ENCODE results near the gene PCSK1. TPM values are rescaled to one million over a fixed set of nuclear protein-coding genes. Genes with fewer than 3 reads are reported as not detected.
"Not testable (repeated sequence)": the region's sequence is repeated elsewhere in the genome, so short reads cannot be mapped to it uniquely, and the experiment has no call there.

Gene PCSK1
- total RNA-seq, 1 experiment from 2014 or later, result not detected

GRCh38 chr5:96407436-96407835 lies 25.6 kb downstream of the PCSK1 start:
- DNase-seq, result no peak
- no peak overlapping the region for H3K27ac ChIP-seq
- no peaks in the 10 kb centered on the region for H3K36me3 ChIP-seq
- H3K4me1 ChIP-seq, result no peaks in the 10 kb centered on the region; the same call in 1 of the 2 replicates
- H3K4me3 ChIP-seq, result no peak overlapping the region
- H3K9me3 ChIP-seq (replicated peaks), result no peaks in the 10 kb centered on the region
- H3K27me3 ChIP-seq, result 0 out of 2 replicates have a peak, but pooled peaks cover 2% of the 10 kb centered on the region

DNA sequence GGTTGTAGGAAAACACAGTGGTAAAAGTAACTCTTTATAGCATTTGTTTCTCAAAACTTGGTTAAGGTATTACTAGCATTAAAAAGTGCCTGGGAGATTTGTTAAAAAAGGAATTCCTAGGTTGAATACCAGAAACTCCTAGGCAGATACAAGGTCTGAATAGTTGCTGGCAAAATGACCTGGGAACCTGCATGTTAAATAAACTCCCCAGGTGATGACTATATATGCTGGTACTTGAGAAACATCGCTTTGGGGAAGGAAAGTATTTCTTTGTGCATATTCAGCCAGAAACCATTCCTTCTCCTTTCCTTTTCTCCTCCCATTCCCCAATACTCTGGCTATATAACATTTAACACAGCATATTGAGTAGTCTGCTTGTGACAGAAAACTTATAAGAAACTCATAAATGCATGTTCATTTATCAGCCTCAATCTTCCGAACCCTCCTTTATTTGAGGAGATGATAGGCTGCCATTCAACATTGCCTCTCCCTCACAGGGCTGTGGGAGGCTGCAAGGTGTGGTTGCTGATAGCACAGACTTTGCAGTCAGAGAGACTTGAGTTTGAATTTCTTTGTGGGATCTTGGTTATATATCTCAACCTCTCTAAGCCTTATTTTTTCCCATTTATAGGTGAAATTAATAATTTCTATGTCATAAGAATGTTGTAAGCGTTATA lies 28.7 kb downstream of the PCSK1 start:
- Histone ChIP-seq H3K36me3 (no peaks in the 10 kb centered on the region), H3K4me1 (no peaks in the 10 kb centered on the region; the same call in 1 of the 2 replicates), H3K27me3 (no peaks in the 10 kb centered on the region; the same call in 1 of the 2 replicates), H3K27ac (no peak overlapping the region), H3K4me3 (no peak overlapping the region), H3K9me3 (replicated peaks) (no peaks in the 10 kb centered on the region)
- DNase-seq, result no peak

GRCh38 chr5:96402500-96402899 lies 30.5 kb downstream of the PCSK1 start:
- Histone ChIP-seq H3K9me3 (replicated peaks) (no peaks in the 10 kb centered on the region), H3K4me3 (no peak overlapping the region), H3K36me3 (no peaks in the 10 kb centered on the region), H3K27me3 (no peaks in the 10 kb centered on the region; the same call in 1 of the 2 replicates), H3K4me1 (no peaks in the 10 kb centered on the region; the same call in 1 of the 2 replicates), H3K27ac (no peak overlapping the region)
- DNase-seq, result no peak

DNA sequence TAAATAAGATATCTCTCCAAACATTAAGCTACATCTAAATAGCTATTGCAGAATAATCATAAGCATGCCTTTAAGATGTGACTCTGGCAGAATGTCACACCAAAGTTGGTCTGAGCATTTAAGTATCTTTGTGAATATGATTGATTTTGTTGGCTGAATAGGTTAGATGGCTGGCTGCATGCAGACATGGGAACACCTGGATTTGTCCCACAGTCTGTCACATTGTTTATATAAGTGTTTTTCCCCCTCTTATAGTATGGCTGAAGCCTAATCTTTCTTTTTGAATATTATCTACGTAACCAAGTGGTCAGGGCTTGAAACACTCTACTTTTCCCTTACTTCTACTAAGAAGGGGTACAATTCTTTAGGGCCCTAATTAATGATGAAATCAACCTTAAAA lies 36.2 kb downstream of the PCSK1 start:
- no peaks in the 10 kb centered on the region; the same call in 1 of the 2 replicates for H3K36me3 ChIP-seq
- H3K4me3 ChIP-seq, result no peak overlapping the region
- no peaks in the 10 kb centered on the region for H3K4me1 ChIP-seq
- no peak for DNase-seq
- no peaks in the 10 kb centered on the region for H3K9me3 ChIP-seq (replicated peaks)
- H3K27ac ChIP-seq, result no peak overlapping the region
- H3K27me3 ChIP-seq, result no peaks in the 10 kb centered on the region; the same call in 1 of the 2 replicates

- H3K4me3 ChIP-seq; H3K27ac ChIP-seq; H3K9me3 ChIP-seq (replicated peaks); H3K4me1 ChIP-seq; H3K27me3 ChIP-seq; H3K36me3 ChIP-seq; DNase-seq: not testable (repeated sequence)
These were observed 37.8 kb downstream of the PCSK1 start for GRCh38 chr5:96395295-96395694.

- no peaks in the 10 kb centered on the region; the same call in 1 of the 2 replicates for H3K36me3 ChIP-seq
- no peaks in the 10 kb centered on the region for H3K27me3 ChIP-seq
- no peaks in the 10 kb centered on the region for H3K4me1 ChIP-seq
- H3K9me3 ChIP-seq (replicated peaks), result no peaks in the 10 kb centered on the region
- DNase-seq, result no peak
- no peak overlapping the region for H3K27ac ChIP-seq
- H3K4me3 ChIP-seq, result no peak overlapping the region
These were observed 41.1 kb downstream of the PCSK1 start for GRCh38 chr5:96391921-96392320.

DNA sequence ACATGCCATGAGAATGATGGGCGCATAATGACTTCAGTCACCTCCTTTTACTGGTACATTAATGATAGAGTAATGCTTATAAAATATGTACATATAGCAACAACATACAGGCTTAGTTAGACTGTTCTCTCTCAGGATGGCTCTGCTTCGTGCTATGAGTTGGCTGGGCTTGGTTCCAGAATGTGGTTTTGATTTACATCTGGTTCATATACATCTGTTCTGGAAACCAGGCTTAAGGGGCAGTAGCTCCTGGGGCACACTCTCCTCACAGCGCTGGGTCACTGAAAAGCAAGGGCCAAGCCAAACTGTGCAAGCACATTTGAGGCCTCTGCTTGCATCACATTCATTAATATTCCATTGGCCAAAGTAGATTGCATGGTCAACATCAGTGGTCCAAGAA lies 44.9 kb downstream of the PCSK1 start:
- H3K36me3 ChIP-seq, result no peaks in the 10 kb centered on the region
- no peaks in the 10 kb centered on the region for H3K9me3 ChIP-seq (replicated peaks)
- no peaks in the 10 kb centered on the region for H3K27me3 ChIP-seq
- DNase-seq, result peak in 1 of 2 experiments; percentile 17
- no peak overlapping the region for H3K27ac ChIP-seq
- no peak overlapping the region for H3K4me3 ChIP-seq
- no peaks in the 10 kb centered on the region for H3K4me1 ChIP-seq

DNA sequence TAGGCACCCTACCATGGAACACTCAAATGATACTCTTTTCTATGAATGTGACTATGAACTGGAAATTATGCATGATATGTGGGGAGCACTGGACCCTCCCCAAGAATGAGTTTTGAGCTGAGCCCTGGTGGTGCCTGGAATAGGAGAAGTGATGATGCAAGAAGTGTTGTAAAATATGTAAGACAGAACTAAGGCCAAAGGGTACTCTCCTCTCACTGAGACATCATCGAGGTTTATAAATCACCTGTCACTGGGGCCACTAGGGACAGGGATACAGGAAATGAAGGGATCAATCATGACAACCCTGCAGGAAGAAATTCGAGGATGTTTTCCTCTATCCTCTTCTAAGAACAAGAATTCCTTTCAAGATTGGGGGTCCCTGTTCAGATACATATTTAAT lies 45.4 kb downstream of the PCSK1 start:
- Histone ChIP-seq H3K27ac (no peak overlapping the region), H3K27me3 (no peaks in the 10 kb centered on the region), H3K4me3 (no peak overlapping the region), H3K36me3 (no peaks in the 10 kb centered on the region), H3K4me1 (no peaks in the 10 kb centered on the region), H3K9me3 (replicated peaks) (no peaks in the 10 kb centered on the region)
- DNase-seq, result no peak

- Histone ChIP-seq H3K36me3 (no peaks in the 10 kb centered on the region), H3K27me3 (no peaks in the 10 kb centered on the region), H3K9me3 (replicated peaks) (no peaks in the 10 kb centered on the region), H3K4me3 (no peak overlapping the region), H3K27ac (no peak overlapping the region), H3K4me1 (no peaks in the 10 kb centered on the region)
- no peak for DNase-seq
These were observed 47.5 kb downstream of the PCSK1 start for GRCh38 chr5:96385538-96385937.

GRCh38 chr5:96384353-96384752 lies 48.7 kb downstream of the PCSK1 start:
- no peak overlapping the region for H3K4me3 ChIP-seq
- peak in 1 of 2 experiments; percentile 9 for DNase-seq
- no peaks in the 10 kb centered on the region for H3K36me3 ChIP-seq
- H3K4me1 ChIP-seq, result no peaks in the 10 kb centered on the region
- no peaks in the 10 kb centered on the region for H3K27me3 ChIP-seq
- no peak overlapping the region for H3K27ac ChIP-seq
- H3K9me3 ChIP-seq (replicated peaks), result no peaks in the 10 kb centered on the region

- H3K4me3 ChIP-seq, result no peak overlapping the region
- no peaks in the 10 kb centered on the region for H3K9me3 ChIP-seq (replicated peaks)
- no peaks in the 10 kb centered on the region for H3K27me3 ChIP-seq
- H3K36me3 ChIP-seq, result no peaks in the 10 kb centered on the region
- no peak overlapping the region for H3K27ac ChIP-seq
- no peak for DNase-seq
- no peaks in the 10 kb centered on the region for H3K4me1 ChIP-seq
These were observed 51.5 kb downstream of the PCSK1 start for GRCh38 chr5:96381526-96381925.

GRCh38 chr5:96379896-96380295 lies 53.2 kb downstream of the PCSK1 start:
- H3K9me3 ChIP-seq (replicated peaks), result no peaks in the 10 kb centered on the region
- H3K4me1 ChIP-seq, result no peaks in the 10 kb centered on the region
- H3K27ac ChIP-seq, result no peak overlapping the region
- no peaks in the 10 kb centered on the region for H3K27me3 ChIP-seq
- H3K4me3 ChIP-seq, result no peak overlapping the region
- DNase-seq, result no peak
- no peaks in the 10 kb centered on the region for H3K36me3 ChIP-seq

DNA sequence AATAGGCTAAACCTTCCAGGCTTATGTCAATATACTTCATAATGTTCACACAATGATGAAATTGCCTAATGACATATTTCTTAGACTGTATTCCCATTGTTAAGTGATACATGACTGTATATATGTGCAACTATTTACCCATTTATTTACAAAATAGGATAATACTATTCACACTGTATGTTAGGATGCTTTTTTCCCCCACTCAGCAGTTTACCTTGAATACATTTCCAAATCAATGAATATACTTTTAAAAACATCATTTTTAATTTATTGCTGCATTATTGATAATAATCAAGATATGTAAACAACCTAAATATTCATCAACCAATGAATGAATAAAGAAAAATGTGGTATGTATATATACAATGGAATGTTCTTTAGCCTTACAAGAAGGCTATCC lies 55.5 kb downstream of the PCSK1 start:
- no peak for DNase-seq
- H3K27me3 ChIP-seq, result no peaks in the 10 kb centered on the region
- H3K36me3 ChIP-seq, result no peaks in the 10 kb centered on the region
- H3K9me3 ChIP-seq (replicated peaks), result no peaks in the 10 kb centered on the region
- H3K4me1 ChIP-seq, result no peaks in the 10 kb centered on the region
- H3K27ac ChIP-seq, result no peak overlapping the region
- H3K4me3 ChIP-seq, result no peak overlapping the region

DNA sequence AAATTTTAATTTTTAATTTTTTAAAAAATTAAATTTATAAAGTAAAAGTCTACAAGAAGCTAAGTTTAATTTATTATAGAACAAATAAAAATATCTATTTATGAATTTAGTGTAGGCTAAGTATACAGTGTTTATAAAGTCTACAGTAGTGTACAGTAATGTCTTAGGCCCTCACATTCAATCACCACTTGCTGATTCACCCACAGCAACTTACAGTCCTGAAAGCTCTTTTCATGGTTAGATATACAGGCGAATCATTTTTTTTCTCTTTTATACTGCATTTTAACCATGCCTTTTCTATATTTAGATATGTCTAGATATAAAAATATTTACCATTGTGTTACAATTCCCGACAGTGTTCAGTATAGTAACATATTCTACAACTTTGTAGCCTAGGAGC lies 55.9 kb downstream of the PCSK1 start:
- no peaks in the 10 kb centered on the region for H3K4me1 ChIP-seq
- no peaks in the 10 kb centered on the region for H3K27me3 ChIP-seq
- no peak overlapping the region for H3K27ac ChIP-seq
- H3K4me3 ChIP-seq, result no peak overlapping the region
- no peaks in the 10 kb centered on the region for H3K9me3 ChIP-seq (replicated peaks)
- no peak for DNase-seq
- H3K36me3 ChIP-seq, result no peaks in the 10 kb centered on the region

GRCh38 chr5:96374653-96375052 lies 58.4 kb downstream of the PCSK1 start:
- H3K4me1 ChIP-seq, result no peaks in the 10 kb centered on the region

DNA sequence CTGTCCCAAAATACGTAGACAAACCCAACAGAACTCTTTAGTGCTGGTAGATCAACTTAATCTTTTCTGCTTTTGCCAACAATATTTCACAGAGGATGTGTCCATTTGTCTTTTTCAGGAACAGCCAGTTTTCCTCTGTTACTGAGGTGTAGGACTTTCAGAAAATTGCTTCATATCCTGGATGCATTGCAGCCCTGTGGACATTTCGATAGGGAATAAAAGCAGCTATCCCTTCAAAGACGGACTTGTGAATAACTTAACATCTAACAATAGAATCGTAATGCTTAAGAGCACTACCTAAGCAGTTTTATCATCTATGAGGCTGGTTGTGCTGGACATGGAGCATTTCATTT lies 59.7 kb downstream of the PCSK1 start:
- DNase-seq, result no peak
- Histone ChIP-seq H3K27ac (no peak overlapping the region), H3K36me3 (no peaks in the 10 kb centered on the region), H3K27me3 (0 out of 2 replicates have a peak, but pooled peaks cover 3% of the 10 kb centered on the region), H3K4me1 (no peaks in the 10 kb centered on the region), H3K9me3 (replicated peaks) (no peaks in the 10 kb centered on the region), H3K4me3 (no peak overlapping the region)

More at GRCh38 chr5:96374653-96375052, 58.4 kb downstream of the PCSK1 start:
- Histone ChIP-seq H3K27ac (no peak overlapping the region), H3K9me3 (replicated peaks) (no peaks in the 10 kb centered on the region), H3K36me3 (no peaks in the 10 kb centered on the region), H3K27me3 (no peaks in the 10 kb centered on the region), H3K4me3 (no peak overlapping the region)
- DNase-seq, result no peak
